GDM1 (cell line): ENCODE measurements around the gene NOP10.

Experiments
- DNase-seq: peaks from one replicate; lab custom pipeline; 2025; lab: John Stamatoyannopoulos, UW

The NOP10 gene

GRCh38 chr15:34331809-34332208 lies 11.1 kb downstream of the NOP10 start:
- DNase-seq: no peak

- DNase-seq: no peak
Measured at GRCh38 chr15:34330279-34330678, 12.7 kb downstream of the NOP10 start.

GRCh38 chr15:34329006-34329405 lies 13.9 kb downstream of the NOP10 start:
- DNase-seq: no peak

GRCh38 chr15:34327906-34328305 lies 15.0 kb downstream of the NOP10 start:
- DNase-seq: no peak

- DNase-seq: no peak
Measured at GRCh38 chr15:34325368-34325767, 17.6 kb downstream of the NOP10 start.

- DNase-seq: no peak
Measured at GRCh38 chr15:34324933-34325332, 18.0 kb downstream of the NOP10 start.

GRCh38 chr15:34323217-34323616 lies 19.7 kb downstream of the NOP10 start:
- no peak for DNase-seq

GRCh38 chr15:34318277-34319079 lies 24.5 kb downstream of the NOP10 start:
- DNase-seq: no peak

- DNase-seq: no peak
Measured at GRCh38 chr15:34314491-34315490, 28.1 kb downstream of the NOP10 start.

GRCh38 chr15:34311563-34311962 lies 31.4 kb downstream of the NOP10 start:
- no peak for DNase-seq

- DNase-seq: no peak
Measured at GRCh38 chr15:34304613-34305012, 38.3 kb downstream of the NOP10 start.

- no peak for DNase-seq
Measured at GRCh38 chr15:34301058-34301457, 41.9 kb downstream of the NOP10 start.

- DNase-seq: no peak
Measured at GRCh38 chr15:34297059-34297458, 45.9 kb downstream of the NOP10 start.

- DNase-seq: no peak
Measured at GRCh38 chr15:34292621-34293020, 50.3 kb downstream of the NOP10 start.
